ENCODE data around the gene VPS45. TPM values are rescaled to one million over a fixed set of nuclear protein-coding genes. Genes with fewer than 3 reads are reported as not detected.

VPS45 gene
- total RNA-seq, 2 donors from 2014 or later, result 34.9 to 38.8 TPM

GRCh38 chr1:150094734-150095265 is 27.2 kb downstream of the VPS45 start:
- no peak for TF ChIP-seq CTCF (IDR thresholded peaks at IDR 0.05)
- no peaks in the 10 kb centered on the region for H3K27me3 ChIP-seq
- H3K27ac ChIP-seq, result peak overlapping the region in 1 of 2 donors; percentile 79
- DNase-seq (ENCODE audit: low spot score), result no peak
- no peak overlapping the region for H3K4me3 ChIP-seq
- no peaks in the 10 kb centered on the region for H3K9me3 ChIP-seq
- H3K4me1 ChIP-seq, result peaks cover 0 to 4% of the 10 kb centered on the region in 2 donors
- peaks cover 38% of the 10 kb centered on the region for H3K36me3 ChIP-seq

GRCh38 chr1:150102986-150103385 is 35.4 kb downstream of the VPS45 start:
- DNase-seq (ENCODE audit: low spot score), result no peak
- H3K4me3 ChIP-seq, result no peak overlapping the region
- H3K27ac ChIP-seq, result no peak overlapping the region
- TF ChIP-seq CTCF (IDR thresholded peaks at IDR 0.05), result no peak
- H3K9me3 ChIP-seq, result no peaks in the 10 kb centered on the region
- H3K4me1 ChIP-seq, result no peaks in the 10 kb centered on the region
- peaks cover 21% of the 10 kb centered on the region for H3K36me3 ChIP-seq
- H3K27me3 ChIP-seq, result no peaks in the 10 kb centered on the region

GRCh38 chr1:150106341-150106740 is 38.8 kb downstream of the VPS45 start:
- H3K4me1 ChIP-seq, result no peaks in the 10 kb centered on the region
- no peak for TF ChIP-seq CTCF (IDR thresholded peaks at IDR 0.05)
- no peaks in the 10 kb centered on the region for H3K9me3 ChIP-seq
- no peaks in the 10 kb centered on the region for H3K27me3 ChIP-seq
- no peak overlapping the region for H3K27ac ChIP-seq
- no peak for DNase-seq (ENCODE audit: low spot score)
- H3K4me3 ChIP-seq, result no peak overlapping the region
- H3K36me3 ChIP-seq, result no peaks in the 10 kb centered on the region

- Histone ChIP-seq H3K9me3 (peaks cover 0 to 1% of the 10 kb centered on the region in 2 donors), H3K27me3 (no peaks in the 10 kb centered on the region), H3K27ac (peak overlapping the region in 1 of 2 donors; percentile 3), H3K36me3 (peaks cover 2% of the 10 kb centered on the region), H3K4me1 (no peaks in the 10 kb centered on the region), H3K4me3 (no peak overlapping the region)
- no peak for TF ChIP-seq CTCF (IDR thresholded peaks at IDR 0.05)
- no peak for DNase-seq (ENCODE audit: low spot score)
Measured at GRCh38 chr1:150109586-150109985, 42.0 kb downstream of the VPS45 start.

GRCh38 chr1:150110116-150110515 is 42.5 kb downstream of the VPS45 start:
- Histone ChIP-seq H3K36me3 (peaks cover 7% of the 10 kb centered on the region), H3K9me3 (peaks cover 0 to 6% of the 10 kb centered on the region in 2 donors), H3K27ac (peak overlapping the region in 1 of 2 donors; percentile 3), H3K4me3 (no peak overlapping the region), H3K4me1 (no peaks in the 10 kb centered on the region), H3K27me3 (no peaks in the 10 kb centered on the region)
- TF ChIP-seq CTCF (IDR thresholded peaks at IDR 0.05), result no peak
- no peak for DNase-seq (ENCODE audit: low spot score)

GRCh38 chr1:150111670-150112069 is 44.1 kb downstream of the VPS45 start:
- DNase-seq (ENCODE audit: low spot score), result no peak
- TF ChIP-seq CTCF (IDR thresholded peaks at IDR 0.05), result no peak
- Histone ChIP-seq H3K4me3 (no peak overlapping the region), H3K36me3 (peaks cover 10% of the 10 kb centered on the region), H3K27ac (no peak overlapping the region), H3K27me3 (no peaks in the 10 kb centered on the region), H3K4me1 (no peaks in the 10 kb centered on the region), H3K9me3 (peaks cover 0 to 11% of the 10 kb centered on the region in 2 donors)

Data from right atrium auricular region (tissue), 2 donors.